Ovary (tissue), 3 donors: ENCODE data around the gene CACNA2D4.

Experiments
- CTCF ChIP-seq, 3 donors: fragments of 450-650 bp in 2 of 3; fragments of 200-600 bp in 1 of 3; IDR thresholded peaks; one replicate each; pipeline versions ENCODE4 v1.5.1 to v1.8.0; 2016 to 2022; ENCODE audit warnings: antibody characterized with exemption in 3 of 3, mild to moderate bottlenecking in 1 of 3
- EP300 ChIP-seq: sonication (generic); formaldehyde crosslinking; IDR thresholded peaks from one replicate; pipeline ENCODE4 v1.6.1; 2017; ENCODE audit warnings: antibody characterized with exemption
- POLR2A ChIP-seq: fragments of 450-650 bp; IDR thresholded peaks from one replicate; pipeline ENCODE4 v1.6.1; 2017; ENCODE audit warnings: antibody characterized with exemption, mild to moderate bottlenecking, moderate library complexity
- donor health status: DM: no; HTN: no; CAD: no.

GRCh38 chr12:1890119-1890703, 28.2 kb downstream of the CACNA2D4 start:
- no peak for TF ChIP-seq CTCF (IDR thresholded peaks at IDR 0.05)
- no peak for TF ChIP-seq EP300
- TF ChIP-seq POLR2A, result no peak
